HUDEP-2 (cell line): ENCODE results near the gene PLB1.

Experiments used
- DNase-seq, 76 experiments: peaks; one replicate each; lab custom pipeline; 2025; ENCODE audit not compliant: unreplicated experiment in 76 of 76; lab: John Stamatoyannopoulos, UW

The PLB1 gene

DNA sequence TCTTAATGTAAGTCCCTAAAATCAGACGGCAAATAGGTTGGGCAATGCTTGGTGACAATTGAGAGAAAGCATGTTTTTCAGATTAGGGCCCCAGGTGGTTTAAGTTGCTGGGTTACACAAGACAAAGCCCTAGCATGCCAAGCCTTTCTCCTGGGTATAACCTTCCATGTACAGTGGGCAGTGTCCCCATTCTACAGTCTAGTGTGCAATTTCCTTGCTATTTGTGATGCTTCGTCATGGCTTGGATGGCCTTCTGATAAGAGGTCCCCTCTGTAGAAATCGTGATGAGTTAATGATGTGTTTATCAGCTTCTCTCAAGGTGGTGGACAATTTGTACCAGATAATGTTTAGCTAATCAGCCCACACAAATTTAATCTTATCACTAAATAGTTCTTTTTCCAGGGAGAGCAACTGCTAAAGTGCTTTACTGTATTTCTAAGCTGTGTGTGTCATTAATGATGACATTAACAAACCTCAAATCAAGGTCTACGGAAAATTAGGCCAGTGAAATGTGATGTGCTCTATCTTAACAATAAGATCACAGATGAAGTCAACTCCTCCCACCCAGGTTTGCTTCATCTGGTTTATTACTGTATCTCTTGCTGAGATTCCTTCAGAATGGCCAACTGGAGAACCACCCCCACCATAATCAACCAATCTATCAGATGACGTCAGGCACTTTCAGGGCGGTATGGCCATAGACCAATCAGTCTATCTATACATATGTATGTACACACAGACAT is 61.7 kb downstream of the PLB1 start:
- DNase-seq = peak in 5 of 76 experiments; percentile 4 to 25 (median 7)

DNA sequence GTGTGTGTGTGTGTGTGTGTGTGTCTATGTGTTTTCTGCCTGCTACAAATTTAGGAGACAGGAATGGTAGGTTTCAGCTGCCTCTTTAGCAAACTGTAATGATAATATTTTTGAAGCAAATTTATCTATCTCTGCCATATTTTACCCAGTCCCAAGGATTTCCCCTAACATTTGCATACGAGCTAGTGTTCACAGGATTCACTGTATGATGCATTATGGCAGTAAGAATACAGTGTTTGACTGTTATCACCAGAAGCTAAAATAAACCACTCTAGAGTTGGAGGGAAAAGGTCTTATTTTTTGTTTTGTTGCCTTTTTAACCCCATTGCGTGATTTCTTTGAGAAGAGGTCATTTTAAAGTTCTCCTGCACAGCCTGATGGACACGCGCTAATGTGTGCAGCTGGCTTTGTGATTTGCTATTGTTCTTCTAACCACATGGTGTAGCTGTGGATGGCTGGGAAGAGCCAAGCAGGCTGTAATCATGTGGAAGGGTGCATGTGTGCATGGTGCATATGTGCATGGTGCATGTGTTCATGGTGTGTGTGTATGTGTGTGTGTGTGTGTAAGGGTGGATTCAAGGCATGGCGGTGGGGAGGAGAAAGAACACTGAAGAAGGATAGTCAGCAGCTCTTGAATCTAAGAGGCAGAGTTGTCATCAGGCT is 62.4 kb downstream of the PLB1 start:
- DNase-seq = no peak

DNA sequence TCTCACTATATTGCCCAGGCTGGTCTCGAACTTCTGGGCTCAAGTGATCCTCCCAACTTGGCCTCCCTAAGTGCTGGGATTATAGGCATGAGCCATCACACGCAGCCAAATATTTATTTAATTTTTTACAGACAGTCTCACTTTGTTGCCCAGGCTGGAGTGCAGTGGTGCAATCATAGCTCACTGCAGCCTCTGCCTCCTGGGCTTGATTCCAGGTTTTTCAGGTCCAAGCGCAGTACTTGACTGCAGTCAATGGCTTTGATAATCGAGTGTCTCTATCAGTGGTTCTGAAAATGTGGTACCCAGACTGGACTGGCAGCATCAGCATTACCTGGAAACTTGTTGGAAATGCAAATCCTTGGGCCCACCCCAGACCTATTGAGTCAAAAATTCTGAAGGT is 63.1 kb downstream of the PLB1 start:
- DNase-seq = no peak

DNA sequence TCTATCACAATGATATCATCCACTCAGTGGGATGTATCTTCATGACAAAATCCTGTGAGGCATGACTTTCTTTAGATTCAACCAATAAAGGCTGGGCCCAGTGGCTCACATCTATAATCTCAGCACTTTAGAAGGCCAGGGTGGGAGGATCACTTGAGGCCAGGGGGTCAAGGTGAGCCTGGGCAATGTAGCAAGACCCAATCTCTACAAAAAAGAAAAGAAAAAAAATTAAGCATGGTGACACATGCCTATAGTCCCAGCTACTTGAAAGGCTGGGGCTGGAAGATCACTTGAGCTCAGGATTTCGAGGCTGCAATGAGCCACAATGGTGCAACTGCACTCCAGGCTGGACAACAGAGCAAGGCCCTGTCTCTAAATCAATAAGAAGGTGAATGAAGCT is 68.0 kb downstream of the PLB1 start:
- DNase-seq = no peak

DNA sequence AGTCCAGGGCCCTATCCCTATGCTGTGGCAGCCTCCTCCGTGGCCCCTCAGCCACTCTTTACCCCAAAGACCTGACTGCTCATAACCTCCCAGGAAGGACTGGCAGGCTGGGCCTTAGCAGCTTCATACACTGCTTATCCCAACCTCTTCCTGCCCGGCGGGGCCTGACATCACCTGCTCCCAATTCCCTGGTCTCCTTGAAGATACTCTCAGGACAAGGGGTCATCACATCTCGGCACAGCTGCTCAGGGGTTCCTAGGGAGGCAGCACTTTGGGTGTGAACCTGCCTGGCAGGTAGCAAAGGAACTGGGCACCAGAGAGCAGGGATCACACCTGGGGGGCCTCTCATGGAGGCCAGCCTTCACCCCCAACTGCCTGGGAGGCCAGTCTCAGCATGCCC is 68.5 kb downstream of the PLB1 start:
- DNase-seq = no peak

DNA sequence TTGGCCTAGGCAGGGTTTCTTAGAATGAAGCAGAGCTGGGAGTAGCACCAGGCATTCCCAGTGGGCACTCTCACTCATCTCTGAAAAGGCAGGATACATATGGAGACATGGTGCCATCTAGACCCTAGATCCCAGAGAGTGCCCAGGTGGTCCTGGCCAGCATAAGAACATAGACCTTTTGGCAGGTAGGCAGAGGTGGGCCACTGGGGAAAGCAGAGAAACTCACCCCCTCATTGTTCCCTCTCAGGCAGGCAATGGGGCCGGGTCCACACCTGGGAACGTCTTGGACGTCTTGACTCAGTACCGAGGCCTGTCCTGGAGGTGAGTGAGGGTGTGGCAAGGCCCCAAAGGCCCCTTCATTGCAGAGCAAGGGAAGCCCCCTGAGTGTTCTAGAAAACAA is 69.2 kb downstream of the PLB1 start:
- no peak for DNase-seq

DNA sequence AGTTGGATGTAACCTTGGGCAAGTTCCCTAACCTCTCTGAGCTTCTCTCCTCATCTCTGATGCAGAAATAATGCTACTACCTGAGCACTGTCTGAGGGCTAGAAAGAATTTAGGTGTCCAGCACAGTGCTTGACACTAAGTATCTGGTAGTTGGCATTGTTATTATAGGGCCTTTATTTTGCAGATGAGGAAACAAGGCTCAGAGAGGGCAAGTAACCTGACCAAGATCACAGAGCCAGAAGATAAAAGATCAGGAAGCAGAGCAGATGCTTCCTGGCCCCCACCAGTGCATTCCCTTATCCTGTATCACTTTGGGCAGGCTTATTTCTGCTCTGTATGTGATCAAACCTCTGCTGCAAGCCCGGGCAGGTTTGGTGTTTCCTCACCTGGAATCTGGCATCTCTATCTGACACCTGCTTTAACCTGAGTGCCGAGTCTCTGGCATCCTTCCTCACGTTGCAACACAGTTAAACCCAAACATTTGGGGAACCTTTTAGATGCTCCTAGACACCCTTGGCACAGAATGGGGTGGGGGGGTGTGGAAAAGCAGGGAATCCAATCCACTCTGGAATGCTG is 69.9 kb downstream of the PLB1 start:
- no peak for DNase-seq

DNA sequence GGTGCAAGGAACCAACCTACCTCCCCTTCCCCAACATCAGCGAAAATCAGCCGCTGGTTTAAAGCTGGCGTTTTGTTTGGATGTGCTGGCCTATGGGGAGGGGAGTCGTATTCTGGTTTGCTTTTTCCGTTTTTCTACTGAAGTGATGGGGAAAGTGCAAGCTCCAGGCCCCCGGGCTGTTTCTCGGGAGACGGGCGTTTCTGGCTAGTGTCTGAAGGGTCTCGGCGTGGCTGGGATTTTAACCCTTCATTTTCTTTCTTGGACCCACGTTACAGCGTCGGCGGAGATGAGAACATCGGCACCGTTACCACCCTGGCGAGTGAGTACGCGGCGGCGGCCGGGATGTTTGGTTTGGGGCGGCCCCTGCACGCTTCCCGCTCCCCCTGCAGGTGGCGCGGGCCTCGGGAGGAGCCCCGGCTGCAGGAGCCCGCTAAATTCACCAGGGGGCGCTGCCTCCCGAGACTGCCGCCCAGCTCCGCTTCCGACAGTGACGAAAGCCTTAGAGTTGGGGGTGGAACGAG is 70.7 kb downstream of the PLB1 start:
- peak in 69 of 76 experiments; percentile 2 to 84 (median 60) for DNase-seq

DNA sequence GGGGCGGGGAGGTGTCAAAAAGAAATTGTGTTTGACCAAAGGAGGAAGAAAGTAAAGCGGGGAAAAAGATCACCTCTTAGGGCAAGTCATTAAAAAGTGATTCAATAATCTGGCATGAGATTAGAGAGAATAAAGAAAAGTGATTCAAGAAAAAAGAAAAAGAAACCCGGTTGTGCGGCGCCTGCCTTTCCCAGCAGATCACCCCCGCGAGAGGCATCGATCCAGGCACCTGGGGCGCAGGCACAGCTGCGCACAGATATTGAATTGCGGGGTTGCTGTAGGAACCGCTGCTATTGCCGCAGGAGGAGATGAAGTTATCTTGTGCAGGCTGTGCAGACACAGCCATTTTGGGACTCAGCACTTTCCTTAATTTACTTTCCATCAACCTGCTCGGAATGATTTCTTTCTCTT is 71.2 kb downstream of the PLB1 start:
- DNase-seq = no peak

DNA sequence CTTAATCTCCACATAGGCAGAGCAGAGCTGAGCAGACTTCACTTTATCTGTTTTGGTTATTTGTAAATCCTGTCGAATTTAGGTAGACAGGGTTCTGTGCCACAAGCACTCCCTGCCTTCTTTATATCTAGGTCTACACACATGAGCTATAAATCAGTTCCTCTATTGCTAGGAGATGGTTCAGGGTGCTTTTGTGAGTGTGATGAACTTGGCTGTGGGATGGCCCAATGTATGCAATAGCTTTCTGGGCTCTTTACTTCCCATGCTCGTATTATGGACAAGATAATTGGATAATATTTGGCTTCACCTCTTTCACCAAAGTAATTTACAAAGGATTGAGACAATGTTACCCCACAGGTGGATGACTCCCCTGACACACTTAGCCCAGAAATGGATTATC is 72.2 kb downstream of the PLB1 start:
- DNase-seq = no peak

DNA sequence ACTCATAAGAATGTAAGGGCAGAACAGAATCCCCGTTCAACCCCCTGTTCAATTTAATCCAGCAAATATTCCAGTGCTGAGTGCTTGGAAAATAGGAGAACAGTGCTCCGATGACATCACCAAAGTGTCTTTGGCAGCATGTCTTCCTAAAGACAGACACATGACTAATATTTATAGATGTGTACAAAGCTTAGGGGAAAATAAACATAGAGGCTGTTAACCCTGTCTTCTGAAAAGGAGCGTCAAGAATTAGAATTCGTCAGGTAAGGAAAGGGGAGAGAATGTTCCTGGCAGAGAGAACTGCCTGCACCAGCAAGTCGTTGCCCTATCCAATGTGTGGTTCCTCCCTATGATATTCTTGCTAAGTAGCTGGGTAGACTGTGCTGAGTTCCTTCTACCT is 72.7 kb downstream of the PLB1 start:
- no peak for DNase-seq

DNA sequence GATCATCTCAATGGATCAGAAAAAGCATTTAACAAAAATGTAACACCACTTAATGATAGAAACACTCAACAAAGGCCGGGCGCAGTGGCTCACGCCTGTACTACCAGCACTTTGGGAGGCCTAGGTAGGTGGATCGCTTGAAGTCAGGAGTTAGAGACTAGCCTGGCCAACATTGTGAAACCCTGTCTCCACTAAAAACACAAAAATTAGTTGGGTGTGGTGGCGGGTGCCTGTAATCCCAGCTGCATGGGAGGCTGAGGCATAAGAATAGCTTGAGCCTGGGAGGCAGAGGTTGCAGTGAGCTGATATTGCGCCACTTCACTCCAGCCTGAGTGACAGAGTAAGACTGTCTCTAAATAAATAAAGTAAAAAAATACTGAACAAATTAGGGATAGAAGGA is 74.6 kb downstream of the PLB1 start:
- DNase-seq = no peak

DNA sequence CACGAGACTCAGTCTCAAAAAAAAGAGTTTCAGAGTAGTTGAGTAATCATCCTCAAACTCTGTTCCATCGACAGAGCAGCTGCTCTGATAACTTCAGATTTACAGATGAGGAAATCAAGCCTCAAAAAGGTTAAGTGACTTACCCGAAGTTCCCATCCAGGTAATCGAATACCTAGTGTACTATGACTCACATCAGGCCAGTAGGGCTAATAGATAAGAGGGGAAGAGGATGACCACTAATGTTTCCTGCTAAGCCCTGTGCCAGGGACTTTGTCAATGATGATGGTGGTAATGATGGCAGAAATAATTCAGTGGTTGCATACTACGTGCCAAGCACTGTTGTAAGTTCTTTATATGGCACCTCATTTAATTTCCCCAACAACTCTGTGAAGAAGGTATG is 80.9 kb downstream of the PLB1 start:
- DNase-seq = no peak

DNA sequence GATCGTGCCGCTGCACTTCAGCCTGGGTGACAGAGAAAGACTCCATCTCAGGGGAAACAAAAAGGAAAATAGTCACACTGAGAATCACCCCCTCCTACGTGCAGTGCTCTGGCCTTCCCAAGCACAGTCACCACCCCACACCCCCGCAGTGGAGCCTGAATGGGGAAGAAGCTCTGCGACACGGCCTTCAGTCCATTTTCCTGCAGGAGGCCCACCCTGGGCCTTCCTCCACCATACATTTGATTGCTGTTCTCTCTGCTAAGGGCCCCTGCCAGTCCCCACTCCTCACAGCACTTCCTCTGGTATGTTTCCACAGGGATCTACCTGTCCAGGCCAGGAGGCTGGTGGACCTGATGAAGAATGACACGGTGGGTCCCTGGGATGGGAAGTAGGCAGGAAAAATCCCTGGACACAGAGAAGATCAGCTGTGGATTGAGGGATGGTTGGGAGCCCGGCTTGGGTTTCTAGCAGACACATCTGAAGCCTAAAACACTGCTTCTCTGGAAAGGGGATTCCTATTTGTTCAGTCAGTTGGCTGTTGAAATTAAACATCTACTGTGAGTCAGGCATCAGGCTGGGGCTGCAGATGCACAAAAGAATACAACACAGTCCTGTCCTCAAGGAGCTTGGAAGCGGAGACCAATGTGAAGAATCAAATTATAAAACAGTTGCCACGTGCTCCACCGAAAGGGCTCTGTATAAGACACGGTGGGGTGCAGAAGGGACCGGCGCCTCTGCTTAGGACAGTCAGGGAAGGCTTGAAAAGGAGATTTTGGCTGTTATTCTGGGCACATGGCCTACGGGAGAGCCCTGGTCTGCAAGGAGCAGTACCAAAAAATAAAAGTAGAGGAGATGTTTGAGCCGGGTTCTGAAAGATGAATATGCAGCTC is 82.2 kb downstream of the PLB1 start:
- DNase-seq = no peak

DNA sequence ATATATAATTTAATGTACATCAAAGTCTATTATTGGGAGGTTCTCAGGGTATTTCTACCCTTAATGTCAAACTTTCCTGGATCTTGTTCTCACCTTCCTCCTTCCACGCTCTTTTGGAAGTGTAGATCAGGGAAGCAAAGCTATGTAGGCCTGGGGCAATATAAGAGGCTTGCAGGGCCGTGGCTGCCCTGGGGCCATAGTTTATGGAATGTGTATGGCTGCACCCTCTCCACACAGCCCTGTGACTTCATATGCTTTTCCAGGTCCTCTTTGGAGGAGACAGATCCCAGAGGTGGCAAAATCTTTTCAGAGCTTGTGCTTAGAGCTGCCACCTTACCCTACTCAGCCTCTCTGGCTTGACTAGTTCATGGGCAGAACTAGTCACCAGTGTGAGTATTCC is 82.9 kb downstream of the PLB1 start:
- no peak for DNase-seq

DNA sequence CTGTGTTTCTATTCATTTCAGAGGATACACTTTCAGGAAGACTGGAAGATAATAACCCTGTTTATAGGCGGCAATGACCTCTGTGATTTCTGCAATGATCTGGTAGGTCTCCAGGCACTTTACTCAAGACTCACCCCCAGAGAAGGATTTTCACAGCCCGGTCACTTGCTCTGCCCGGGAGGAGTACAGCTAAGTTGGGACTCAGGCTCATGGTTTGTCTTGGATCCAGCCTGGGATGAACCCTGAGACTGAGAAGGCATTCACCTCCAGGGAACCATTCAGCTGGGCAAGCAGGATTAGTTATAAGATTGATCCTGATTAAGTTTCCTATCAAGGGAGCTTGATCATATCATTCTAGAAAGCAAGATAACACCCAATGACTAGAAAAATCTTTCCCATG is 83.7 kb downstream of the PLB1 start:
- DNase-seq = no peak

DNA sequence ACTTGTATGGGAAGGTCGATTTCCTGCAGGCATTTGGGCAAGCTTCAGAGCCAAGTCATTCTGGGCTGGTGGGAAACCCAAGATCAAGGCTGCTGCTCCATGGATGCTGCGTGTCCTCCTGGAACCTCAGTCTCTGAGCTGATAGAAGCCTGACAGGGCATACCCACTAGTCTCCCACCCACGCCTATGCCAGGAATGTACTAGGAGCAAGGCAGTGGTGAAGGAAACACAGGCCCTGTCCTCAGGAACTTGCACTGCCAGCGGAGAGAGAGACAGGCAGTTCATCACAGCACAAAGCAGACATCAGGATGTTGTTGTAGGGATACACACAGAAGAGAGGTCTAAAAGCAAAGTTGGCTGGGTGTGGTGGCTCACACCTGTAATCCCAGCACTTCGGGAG is 84.2 kb downstream of the PLB1 start:
- no peak for DNase-seq

DNA sequence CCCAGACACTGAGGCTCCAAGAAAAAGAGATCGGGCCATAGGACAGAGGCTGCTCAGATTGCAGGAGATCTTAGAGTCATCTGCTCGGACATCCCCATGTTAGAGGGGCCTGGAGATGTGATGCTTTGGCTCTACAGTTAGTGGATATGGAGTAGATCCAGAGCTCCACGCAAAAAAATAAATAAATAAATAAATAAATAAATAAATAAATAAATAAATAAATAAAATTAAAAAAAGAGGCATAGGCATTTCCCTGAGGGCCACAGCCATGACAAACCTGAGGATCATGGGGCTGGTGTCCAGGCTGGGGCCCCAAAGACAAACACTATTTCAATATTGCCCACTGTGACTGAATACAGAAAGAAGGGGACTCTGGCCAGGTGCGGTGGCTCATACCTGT is 85.5 kb downstream of the PLB1 start:
- DNase-seq = no peak

DNA sequence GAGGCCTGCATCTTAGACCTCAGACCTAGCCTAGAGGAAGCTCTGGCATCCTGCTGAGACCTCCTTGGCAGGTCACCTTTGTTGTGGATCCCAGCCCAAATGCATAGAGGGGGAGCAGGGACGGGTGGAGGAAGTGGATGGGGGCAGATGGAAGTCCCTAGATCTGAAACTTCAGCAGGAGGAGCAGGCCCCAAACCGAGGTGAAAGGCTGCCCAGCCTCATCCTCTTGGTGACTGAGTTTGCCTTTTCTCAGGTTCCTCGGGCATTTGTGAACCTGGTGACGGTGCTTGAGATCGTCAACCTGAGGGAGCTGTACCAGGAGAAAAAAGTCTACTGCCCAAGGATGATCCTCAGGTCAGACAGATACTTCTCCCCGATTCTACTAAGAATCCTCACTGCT is 86.3 kb downstream of the PLB1 start:
- DNase-seq = no peak

DNA sequence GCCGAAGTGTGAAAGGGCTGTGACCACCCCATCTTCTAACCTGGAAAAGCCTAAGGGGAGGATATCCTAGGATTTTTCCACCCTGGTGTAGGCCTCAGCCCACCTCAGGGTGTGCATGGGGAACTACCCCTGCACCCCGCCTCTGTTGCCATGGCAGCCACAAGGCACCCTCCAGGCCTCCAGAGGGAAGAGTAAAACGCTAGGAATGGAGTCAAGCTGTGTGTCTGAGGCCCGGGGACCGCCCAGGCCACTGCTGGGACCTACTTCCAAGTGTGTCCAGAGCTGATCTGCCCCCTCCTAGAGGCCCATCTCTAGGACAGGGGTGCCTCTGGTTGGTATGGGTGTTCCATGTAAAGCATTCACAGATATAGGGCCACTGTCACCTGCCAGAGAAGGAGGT is 86.7 kb downstream of the PLB1 start:
- no peak for DNase-seq
